Measurements from ENCODE around the gene PDE10A.

PDE10A gene

DNA sequence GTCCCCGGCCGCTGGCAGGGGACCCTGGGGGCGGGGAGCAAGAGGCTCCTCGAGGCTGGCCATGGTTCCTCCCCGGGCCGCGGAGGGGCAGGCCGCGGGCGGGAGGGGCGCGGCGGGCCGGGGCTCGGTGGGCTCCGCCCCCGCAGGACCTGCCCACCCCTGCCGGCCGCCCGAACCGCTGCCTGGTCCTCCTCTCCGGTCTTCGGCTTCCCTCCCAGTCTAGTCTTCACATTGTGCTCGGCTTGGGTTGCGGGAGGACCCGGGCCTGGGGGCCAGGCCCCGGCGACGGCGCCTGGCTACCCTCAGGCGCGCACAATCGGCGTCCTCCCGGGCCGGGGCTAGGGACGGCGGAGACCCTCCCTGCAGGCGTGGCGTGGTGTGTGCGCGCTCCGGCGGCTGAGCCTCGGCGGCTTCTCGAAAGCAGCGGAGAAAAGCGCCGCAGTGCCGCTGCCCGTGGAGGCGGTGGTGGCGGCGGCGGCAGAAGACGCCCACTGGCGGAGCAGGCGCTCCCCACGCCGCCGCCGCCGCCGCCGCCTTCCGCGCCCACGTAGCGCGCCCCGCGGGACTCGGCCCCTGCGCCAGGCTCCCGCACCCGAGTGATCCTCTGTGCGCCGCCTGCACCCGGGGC lies at the start of gene PDE10A:
PDE10A (minus strand) TSS at position 493 of the 628 bp plus-strand sequence; CDS start at position 63, 430 bp downstream.
- DNase-seq (ENCODE audit: low read depth) = no peak

DNA sequence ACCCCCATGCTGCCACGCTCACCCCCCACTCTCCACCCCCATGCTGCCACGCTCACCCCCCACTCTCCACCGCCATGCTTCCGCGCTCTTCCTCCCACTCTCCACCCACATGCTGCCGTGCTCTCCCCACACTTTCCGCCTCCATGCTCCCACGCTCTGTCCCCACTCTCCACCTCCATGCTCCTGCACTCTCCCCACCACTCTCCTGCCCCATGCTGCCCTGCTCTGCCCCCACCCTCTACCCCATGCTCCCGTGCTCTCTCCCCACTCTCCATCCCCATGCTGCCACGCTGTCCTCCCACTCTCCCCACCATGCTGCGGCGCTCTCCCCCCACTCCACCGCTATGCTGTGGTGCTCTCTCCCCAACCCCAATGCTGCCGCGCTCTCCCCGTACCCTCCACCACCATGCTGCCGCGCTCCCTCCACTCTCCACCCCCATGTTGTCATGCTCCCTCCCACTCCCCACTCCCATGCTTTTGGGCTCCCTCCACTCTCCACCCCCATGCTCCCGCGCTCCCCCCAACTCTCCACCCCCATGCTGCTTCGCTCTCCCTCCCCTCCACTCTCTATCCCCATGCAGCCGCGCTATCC lies 46.0 kb upstream of the PDE10A start:
- DNase-seq (ENCODE audit: low read depth) = no peak

GRCh38 chr6:165707067-165707853 lies 44.2 kb upstream of the PDE10A start:
- DNase-seq (ENCODE audit: low read depth) = no peak

DNA sequence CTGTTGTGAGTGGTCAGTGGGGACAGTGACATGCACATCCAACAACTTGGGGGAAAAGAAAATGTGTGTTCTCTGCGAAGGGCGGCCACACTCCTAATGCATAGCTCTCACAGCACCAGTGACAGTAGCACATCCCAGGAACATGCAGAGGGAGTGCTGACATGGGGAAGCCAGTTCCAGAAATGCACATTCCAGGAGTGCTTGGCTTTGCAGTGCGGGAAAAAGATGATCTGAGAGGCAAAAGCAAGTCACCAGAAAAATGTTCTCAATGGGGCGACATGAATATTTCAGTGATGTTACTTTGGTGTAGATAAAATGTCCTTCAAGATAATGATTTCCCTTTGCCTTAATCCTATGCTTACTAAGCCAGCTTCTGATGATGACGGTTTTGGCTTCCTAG lies 42.9 kb upstream of the PDE10A start:
- no peak for DNase-seq (ENCODE audit: low read depth)

DNA sequence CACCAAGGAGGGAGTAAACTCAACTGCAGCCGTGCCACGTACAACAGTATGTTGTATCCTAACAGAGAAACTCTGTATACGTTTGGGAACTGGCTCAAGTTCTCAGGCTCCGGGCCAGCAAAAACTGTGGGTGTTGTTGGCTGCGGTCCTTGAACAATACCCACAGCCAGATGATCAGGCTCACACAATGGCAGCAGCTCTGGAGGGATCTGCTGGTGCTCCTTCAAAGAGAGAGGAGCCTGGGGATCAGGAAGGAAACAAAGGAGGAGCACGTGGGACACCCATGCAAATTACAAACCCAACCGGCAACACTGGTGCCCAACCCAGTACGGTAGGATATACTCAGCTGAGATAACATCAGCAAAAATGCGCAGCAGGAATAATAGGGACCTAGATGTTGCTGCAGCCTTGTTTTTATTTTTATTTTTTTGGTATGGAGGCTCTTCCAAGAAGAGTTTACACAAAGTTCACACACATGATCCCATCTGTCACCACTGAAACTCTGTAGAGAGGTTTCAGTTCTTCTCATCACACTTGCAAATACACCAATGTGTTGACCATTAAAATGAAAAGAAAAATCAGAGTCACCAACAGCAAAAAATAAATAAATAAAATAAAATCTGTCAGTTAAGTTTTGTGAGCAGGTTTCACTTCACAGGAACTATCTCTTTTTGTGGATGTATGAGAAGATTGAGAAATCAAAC lies 41.2 kb upstream of the PDE10A start:
- DNase-seq (ENCODE audit: low read depth) = no peak

- no peak for DNase-seq (ENCODE audit: low read depth)
Observed at GRCh38 chr6:165702669-165703068, 39.6 kb upstream of the PDE10A start.

DNA sequence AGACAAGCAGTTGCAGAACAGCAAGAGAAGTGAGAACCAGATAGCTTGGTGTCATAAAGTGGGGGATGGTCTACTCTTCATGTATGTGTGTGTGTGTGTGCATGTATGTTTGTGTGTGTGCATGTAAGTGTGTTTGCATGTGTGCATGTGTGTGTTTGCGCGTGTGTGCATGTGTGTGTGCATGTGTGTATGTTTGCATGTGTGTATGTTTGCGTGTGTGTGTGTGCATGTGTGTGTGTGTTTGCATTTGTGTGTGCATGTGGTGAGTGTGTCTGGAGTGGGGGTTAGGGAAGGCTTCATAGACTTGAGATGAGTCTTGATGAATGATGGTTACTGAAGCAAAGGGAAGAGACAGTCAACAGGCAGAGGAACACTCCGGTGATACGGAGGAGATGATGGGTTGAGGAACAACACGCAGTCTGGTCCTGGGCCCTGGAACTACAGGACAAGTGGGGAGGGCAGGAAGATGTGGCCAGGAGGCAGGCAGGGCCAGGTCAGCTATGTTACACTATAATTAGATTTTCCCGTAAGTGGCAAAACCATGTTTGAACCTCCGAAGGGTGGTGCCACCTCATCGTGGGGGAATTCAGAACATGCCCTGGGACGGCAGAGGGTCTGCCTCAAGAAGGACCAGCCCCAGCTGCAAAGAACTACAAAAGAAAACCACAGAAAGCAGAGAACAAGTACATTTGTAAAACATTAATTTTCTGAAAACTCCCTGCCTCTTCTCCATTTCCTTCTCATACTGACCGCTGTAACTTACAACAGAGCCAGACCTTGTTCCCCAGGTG lies 38.7 kb upstream of the PDE10A start:
- DNase-seq (ENCODE audit: low read depth) = no peak

DNA sequence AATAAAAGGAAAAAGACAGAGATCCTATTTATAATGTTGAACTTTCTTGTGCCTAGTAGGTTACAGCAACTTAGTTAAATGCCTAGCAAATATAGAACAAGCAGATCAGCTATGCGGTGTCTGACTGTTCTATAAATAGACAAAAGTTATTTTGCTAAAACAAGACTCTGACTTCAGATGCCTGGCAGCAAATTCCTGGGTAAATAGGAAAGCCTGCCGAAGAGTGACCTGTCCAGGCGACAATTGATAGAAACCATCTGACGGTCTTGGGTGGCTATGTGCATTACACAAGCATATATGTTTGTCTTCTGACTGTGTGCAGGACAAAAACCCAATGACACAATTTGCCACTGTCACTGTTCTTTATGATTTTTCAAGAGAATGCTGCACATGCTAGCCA lies 38.0 kb upstream of the PDE10A start:
- DNase-seq (ENCODE audit: low read depth) = no peak

GRCh38 chr6:165698868-165699267 lies 35.8 kb upstream of the PDE10A start:
- DNase-seq (ENCODE audit: low read depth) = no peak

GRCh38 chr6:165697171-165697570 lies 34.1 kb upstream of the PDE10A start:
- DNase-seq (ENCODE audit: low read depth) = no peak

- DNase-seq (ENCODE audit: low read depth) = no peak
Observed at GRCh38 chr6:165695722-165696515, 32.9 kb upstream of the PDE10A start.

- no peak for DNase-seq (ENCODE audit: low read depth)
Observed at GRCh38 chr6:165694296-165694695, 31.3 kb upstream of the PDE10A start.

DNA sequence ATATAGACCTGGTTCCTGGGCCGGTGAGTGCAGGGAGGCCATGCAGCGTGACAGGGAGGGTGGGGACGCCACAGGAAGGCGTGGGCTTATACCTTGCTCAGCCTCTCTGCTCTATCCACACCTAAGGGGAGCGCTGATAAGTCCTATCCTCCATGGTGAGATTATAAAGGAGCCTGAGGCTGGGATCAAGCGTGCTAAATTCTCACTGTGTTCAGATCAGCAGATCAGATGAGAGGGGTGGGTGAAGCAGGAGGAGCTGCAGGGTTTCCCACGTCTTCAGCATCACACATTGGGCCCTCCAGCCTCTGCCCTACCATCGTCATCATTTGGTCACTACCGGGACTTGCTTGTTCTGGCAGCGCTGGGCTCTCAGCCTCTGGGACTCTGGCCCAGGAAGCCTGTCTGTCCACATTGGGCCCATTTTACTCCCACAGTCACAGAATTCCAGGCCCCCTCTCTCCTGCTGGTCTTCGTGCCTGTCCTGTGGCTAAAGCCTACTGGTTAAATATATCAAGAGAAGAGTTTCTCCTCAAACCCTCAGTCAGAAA lies 29.1 kb upstream of the PDE10A start:
- no peak for DNase-seq (ENCODE audit: low read depth)

DNA sequence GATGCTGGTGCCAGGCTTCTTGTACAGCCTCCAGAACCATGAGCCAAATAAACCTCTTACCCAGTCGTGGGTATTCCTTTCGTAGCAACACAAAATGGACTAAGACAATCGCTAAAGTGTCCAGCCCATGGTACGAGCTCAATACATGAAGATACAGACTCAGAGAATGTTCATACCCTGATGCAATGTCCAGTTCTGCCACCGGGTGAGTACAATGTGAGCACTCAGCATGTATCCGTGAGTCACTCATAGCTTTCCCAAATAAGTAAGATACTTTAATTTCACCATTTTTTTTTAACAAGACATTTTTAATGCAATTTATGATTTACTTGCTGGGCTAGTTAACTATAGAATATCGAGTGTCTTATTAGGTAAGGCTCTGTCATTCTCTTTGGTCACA lies 26.7 kb upstream of the PDE10A start:
- DNase-seq (ENCODE audit: low read depth) = no peak

DNA sequence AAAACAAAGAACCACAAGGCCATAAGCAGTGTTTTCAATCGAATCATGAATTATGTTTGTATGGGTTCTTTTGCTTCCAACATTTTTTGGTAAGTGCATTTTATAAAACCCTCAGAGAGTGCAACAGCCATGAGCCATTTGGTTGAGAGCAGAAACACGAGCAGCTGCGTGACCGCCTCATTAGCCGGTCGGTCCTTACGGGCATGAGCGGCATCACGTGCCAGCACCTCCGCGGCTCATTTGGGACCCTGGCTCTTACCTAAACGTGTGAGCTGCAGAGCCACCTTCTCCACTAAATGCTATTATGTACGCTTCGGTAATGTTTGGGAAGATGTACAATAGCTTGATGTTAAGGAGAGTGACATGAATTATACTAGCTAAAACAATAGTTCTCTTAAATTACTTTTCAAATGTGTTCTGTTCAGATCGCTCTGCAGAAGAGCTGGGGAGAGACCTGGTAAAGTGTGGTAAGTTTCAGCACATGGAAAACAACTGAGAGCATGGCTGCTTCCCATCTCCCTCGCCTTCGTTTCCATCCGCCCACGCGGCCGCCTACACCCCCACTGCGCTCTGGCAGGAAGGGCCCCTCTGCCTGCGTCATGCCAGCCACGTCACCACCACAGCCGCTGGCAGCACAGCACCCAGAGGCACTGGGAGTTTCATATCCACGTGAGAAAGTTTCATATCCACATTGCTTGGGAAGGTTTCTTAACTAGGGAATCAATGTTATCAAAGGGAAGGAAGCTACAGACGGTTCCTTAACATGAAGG lies 23.7 kb upstream of the PDE10A start:
- no peak for DNase-seq (ENCODE audit: low read depth)

GRCh38 chr6:165685302-165685701 lies 22.3 kb upstream of the PDE10A start:
- no peak for DNase-seq (ENCODE audit: low read depth)

DNA sequence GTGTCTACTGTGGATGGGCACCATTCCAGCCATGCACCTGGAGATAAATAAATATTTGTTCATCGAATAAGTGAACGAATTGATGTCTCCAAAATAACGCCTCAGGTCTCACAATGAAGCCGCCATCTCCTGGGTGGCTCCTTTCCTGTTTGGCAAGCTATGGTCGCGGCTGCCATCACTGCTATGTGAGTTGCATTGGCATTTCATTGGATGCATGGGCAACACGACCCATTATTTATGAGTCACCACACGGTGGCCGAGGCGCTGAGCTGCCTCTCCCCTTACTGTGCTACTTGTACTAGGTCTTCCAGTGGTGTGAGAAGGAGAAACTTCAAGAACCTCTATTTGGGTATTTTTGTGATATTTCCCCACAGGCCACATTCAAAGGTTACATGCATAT lies 21.3 kb upstream of the PDE10A start:
- no peak for DNase-seq (ENCODE audit: low read depth)

DNA sequence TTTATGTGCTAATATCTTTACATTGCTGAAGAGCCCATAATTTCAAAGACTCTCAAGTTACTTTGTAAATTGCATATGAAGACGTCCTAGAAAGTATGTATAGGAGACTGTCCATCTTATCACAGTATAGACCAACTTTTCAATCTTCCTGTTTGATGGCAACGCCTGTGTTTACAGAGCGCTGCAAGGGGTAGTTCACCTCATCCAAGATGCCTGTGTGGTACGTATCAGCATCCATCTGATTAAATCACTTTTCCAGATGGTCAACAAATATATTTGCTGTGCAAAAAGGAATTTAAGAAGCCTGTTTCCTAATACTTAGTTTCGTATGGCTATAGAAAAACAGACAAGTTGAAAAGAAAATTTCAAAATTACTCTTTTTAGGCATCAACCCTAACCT lies 17.9 kb upstream of the PDE10A start:
- no peak for DNase-seq (ENCODE audit: low read depth)

- no peak for DNase-seq (ENCODE audit: low read depth)
Observed at GRCh38 chr6:165679326-165679725, 16.3 kb upstream of the PDE10A start.

DNA sequence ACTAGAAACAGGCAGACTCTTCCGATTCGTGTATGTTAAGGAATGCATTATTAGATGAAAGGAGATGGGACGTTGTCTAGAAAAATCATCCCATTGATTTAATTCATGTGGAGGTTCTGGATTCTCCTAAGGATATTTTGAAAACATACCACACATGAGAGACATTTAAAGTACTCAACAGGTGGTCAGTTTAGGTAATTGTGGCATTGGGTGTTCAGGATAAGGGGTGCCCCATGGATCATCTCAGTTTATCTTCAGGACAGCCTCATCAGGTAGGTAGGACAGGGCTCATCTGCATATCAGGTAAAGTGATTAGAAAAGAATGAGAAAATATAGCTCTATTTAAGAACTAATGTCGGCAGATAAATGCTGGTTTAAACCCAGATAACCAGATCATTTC lies 15.9 kb upstream of the PDE10A start:
- DNase-seq (ENCODE audit: low read depth) = no peak
